Mesodermal cell (in vitro differentiated cells): Measurements from ENCODE around the gene KCNT2.

Experiments used
- H3K27ac ChIP-seq: 2 replicates; pipeline ENCODE4 v1.7.0; 2013; ENCODE audit warnings: mild to moderate bottlenecking, low read depth, low read length, moderate library complexity; ENCODE audit not compliant: severe bottlenecking
- H3K36me3 ChIP-seq: 2 replicates; pipeline ENCODE4 v1.7.1; 2013; ENCODE audit warnings: mild to moderate bottlenecking, low read length, moderate library complexity; ENCODE audit not compliant: control insufficient read depth, insufficient read depth
- H3K4me1 ChIP-seq: one replicate; pipeline ENCODE4 v1.7.1; 2013; ENCODE audit warnings: mild to moderate bottlenecking, low read length; ENCODE audit not compliant: insufficient read depth, control insufficient read depth, poor library complexity, severe bottlenecking
- H3K4me3 ChIP-seq: 2 replicates; pipeline ENCODE4 v1.7.0; 2013; ENCODE audit warnings: low read length, control low read depth, mild to moderate bottlenecking; ENCODE audit not compliant: insufficient read depth, poor library complexity, severe bottlenecking; ENCODE audit errors: extremely low read depth
- H3K9me3 ChIP-seq: 2 replicates; pipeline ENCODE4 v1.7.1; 2013; ENCODE audit warnings: mild to moderate bottlenecking, low read length, moderate library complexity; ENCODE audit not compliant: control insufficient read depth
- WGBS, 2 experiments: methylation state at CpG; one replicate each; pipeline ENCODE4 v1.1.5; 2013; ENCODE audit warnings: missing lambda C conversion rate in 2 of 2; ENCODE audit not compliant: insufficient coverage in 2 of 2; 5-methylcytosine and 5-hydroxymethylcytosine counted together

Gene KCNT2

DNA sequence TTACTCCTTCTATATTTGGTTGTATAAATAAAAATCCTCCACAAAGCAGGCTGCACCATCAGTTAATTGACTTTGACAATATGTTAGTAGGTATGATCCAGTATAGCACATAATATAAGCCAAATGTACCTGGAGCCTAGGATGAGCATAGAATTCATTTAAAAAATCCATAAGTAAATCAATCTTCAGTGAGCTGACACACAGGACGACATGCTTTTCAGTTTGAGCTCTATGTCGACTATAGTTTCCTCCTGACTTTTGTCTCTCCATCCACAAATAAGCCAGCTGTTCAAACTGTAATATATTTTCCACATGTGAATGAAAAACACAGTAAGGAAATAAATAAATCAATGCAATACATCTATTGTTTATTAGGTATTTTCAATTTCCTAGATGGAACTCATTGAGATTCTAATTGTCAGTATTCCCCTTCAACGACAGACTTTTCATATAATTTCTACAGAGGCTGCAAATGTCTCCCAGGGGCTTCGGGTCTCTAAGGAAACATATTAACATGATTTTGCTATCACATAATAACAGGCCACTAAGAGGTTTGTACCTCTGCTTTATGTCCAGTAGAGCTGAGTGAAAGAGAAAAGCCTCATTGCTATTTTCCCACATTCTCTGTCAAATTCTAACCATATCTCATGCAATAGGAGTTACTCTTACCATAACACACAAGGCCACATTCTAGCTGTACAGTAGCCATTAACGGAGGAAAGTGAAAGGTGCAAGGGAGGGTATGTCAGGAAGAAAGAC lies 180.1 kb downstream of the KCNT2 start:
- WGBS, 2 experiments = 80% methylated on average over 3 of the region's 5 CpGs; no CpG with 5 or more reads in 1 of the 2 experiments

DNA sequence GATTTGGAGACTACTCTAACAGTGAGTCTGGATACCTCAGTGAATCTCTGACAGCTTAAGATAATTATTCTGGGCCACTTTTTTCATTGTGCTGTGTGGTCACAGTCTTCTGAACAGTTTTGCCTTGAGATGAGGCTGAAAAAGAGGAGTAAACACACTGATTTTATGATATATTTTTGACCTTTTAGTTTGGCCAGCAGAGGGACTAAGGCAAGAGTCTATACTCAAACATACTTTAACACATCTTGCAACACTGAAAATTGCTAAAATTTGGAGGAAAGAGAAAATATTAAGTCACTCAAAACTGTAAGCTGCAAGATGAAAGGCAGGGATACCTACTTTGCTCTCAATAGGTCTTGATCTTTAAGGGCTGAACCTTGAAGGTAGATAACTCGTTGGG lies 182.7 kb downstream of the KCNT2 start:
- Histone ChIP-seq H3K4me1 (no peaks in the 10 kb centered on the region), H3K4me3 (no peak overlapping the region), H3K36me3 (peaks cover 6% of the 10 kb centered on the region), H3K27ac (no peak overlapping the region), H3K9me3 (no peaks in the 10 kb centered on the region)
- WGBS, 2 experiments = no CpG with 5 or more reads among the region's 1 CpG

More for the DNA sequence above, 180.1 kb downstream of the KCNT2 start:
- H3K4me3 ChIP-seq = no peak overlapping the region
- no peaks in the 10 kb centered on the region for H3K9me3 ChIP-seq
- H3K4me1 ChIP-seq = no peaks in the 10 kb centered on the region
- no peak overlapping the region for H3K27ac ChIP-seq
- H3K36me3 ChIP-seq = peaks cover 6% of the 10 kb centered on the region

GRCh38 chr1:196423612-196424011 lies 184.6 kb downstream of the KCNT2 start:
- Histone ChIP-seq H3K9me3 (no peaks in the 10 kb centered on the region), H3K4me1 (no peaks in the 10 kb centered on the region), H3K27ac (no peak overlapping the region), H3K4me3 (no peak overlapping the region), H3K36me3 (peaks cover 6% of the 10 kb centered on the region)

- Histone ChIP-seq H3K4me3 (no peak overlapping the region), H3K9me3 (no peaks in the 10 kb centered on the region), H3K27ac (no peak overlapping the region), H3K4me1 (no peaks in the 10 kb centered on the region), H3K36me3 (no peaks in the 10 kb centered on the region)
- WGBS, 2 experiments = 92 to 100% methylated on average over 1 of the region's 1 CpG
Measured at GRCh38 chr1:196418772-196419171, 189.5 kb downstream of the KCNT2 start.

GRCh38 chr1:196415978-196416377 lies 192.3 kb downstream of the KCNT2 start:
- no peaks in the 10 kb centered on the region for H3K9me3 ChIP-seq
- 100% methylated on average over 1 of the region's 1 CpG; no CpG with 5 or more reads in 1 of the 2 experiments for WGBS, 2 experiments
- no peak overlapping the region for H3K27ac ChIP-seq
- H3K4me1 ChIP-seq = no peaks in the 10 kb centered on the region
- H3K4me3 ChIP-seq = no peak overlapping the region
- H3K36me3 ChIP-seq = no peaks in the 10 kb centered on the region

GRCh38 chr1:196412326-196412725 lies 195.9 kb downstream of the KCNT2 start:
- H3K36me3 ChIP-seq = no peaks in the 10 kb centered on the region
- no CpG with 5 or more reads among the region's 2 CpGs for WGBS, 2 experiments

DNA sequence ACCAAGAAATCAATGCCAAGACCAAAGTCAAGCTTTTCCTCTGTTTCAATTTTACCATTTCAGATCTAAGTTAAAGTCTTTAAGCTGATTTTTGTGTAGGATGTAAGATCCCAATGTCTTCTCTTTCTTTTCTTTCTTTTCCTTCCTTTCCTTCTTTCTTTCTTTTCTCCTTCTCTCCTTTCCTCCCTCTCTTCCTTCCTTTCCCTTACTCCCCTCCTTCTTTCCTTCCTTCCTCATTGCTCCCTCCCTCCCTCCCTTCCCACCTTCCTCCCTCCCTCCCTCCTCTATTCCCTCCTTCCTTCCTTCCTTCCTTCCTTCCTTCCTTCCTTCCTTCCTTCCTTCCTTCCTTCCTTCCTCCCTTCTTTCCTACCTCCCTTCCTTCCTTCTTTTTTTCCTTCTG lies 197.5 kb downstream of the KCNT2 start:
- H3K9me3 ChIP-seq = no peaks in the 10 kb centered on the region
- H3K4me1 ChIP-seq = peaks cover 9% of the 10 kb centered on the region
- no peak overlapping the region for H3K27ac ChIP-seq
- no peak overlapping the region for H3K4me3 ChIP-seq
- H3K36me3 ChIP-seq = no peaks in the 10 kb centered on the region

More at GRCh38 chr1:196412326-196412725, 195.9 kb downstream of the KCNT2 start:
- Histone ChIP-seq H3K27ac (no peak overlapping the region), H3K4me1 (peaks cover 8% of the 10 kb centered on the region), H3K9me3 (no peaks in the 10 kb centered on the region), H3K4me3 (no peak overlapping the region)

DNA sequence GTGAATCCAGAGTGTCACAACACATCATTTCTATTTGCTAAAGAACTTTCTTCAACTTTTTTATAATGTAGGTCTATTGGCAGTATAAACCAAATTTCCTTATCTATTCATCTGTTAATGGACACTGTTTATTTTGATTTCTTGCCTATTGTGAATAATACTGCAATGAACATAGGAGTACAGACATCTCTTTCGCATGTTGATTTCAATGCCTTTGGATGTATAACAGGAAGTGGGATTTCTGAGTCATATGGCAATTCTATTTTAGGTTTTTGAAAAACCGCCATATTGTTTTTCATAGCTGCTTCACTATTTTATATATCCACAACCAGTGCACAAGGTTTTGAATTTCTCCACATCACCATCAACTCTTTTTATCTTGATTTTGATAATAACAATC lies 198.7 kb downstream of the KCNT2 start:
- WGBS, 2 experiments = 100% methylated on average over 1 of the region's 2 CpGs; no CpG with 5 or more reads in 1 of the 2 experiments
- Histone ChIP-seq H3K36me3 (no peaks in the 10 kb centered on the region), H3K4me3 (no peak overlapping the region), H3K27ac (no peak overlapping the region), H3K4me1 (peaks cover 9% of the 10 kb centered on the region), H3K9me3 (no peaks in the 10 kb centered on the region)

GRCh38 chr1:196407358-196408051 lies 200.7 kb downstream of the KCNT2 start:
- Histone ChIP-seq H3K36me3 (no peaks in the 10 kb centered on the region), H3K4me3 (no peak overlapping the region), H3K4me1 (peaks cover 9% of the 10 kb centered on the region), H3K27ac (peak overlapping the region; percentile 78), H3K9me3 (no peaks in the 10 kb centered on the region)
- WGBS, 2 experiments = 25 to 40% methylated on average over 1 of the region's 2 CpGs

DNA sequence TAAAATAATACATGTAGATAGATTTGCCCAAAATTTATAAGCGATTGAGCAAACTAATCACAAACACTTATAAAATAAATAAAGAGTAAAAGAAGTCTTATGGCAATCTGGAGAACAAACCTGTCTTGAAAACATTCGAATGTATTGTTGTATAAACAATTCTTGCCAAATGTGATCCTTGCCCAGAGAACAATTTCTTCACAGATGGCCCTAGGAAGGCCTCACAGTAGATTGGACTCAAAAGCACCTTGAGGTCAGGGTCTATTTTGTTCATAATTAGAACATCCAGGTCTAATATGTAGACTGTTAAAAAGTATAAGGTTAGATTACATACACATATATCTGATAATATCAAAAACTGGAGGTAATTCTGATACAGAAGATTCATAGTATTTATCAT lies 202.4 kb downstream of the KCNT2 start:
- no peak overlapping the region for H3K4me3 ChIP-seq
- H3K36me3 ChIP-seq = no peaks in the 10 kb centered on the region
- 100% methylated on average over 1 of the region's 2 CpGs; no CpG with 5 or more reads in 1 of the 2 experiments for WGBS, 2 experiments
- peaks cover 9% of the 10 kb centered on the region for H3K4me1 ChIP-seq
- H3K27ac ChIP-seq = no peak overlapping the region
- H3K9me3 ChIP-seq = no peaks in the 10 kb centered on the region
